Spinal cord (tissue), 10 donors: ENCODE results near the gene MRPS15. TPM values are rescaled to one million over a fixed set of nuclear protein-coding genes. Genes with fewer than 3 reads are reported as not detected.
A peak's percentile ranks its signal among the peaks of the same experiment; 100 is the strongest.

Experiments used
- DNase-seq, 6 donors: peaks; one replicate each; pipeline versions ENCODE4 v3.0.0 to v3.0.0-alpha.2; 2013 to 2015; ENCODE audit warnings: low spot score in 6 of 6, low read depth in 4 of 6
- H3K27ac ChIP-seq: one replicate; pipeline ENCODE4 v1.5.1; 2013; ENCODE audit warnings: low read depth, low read length, control low read depth
- H3K27me3 ChIP-seq: one replicate; pipeline ENCODE4 v1.6.1; 2013; ENCODE audit warnings: low read length; ENCODE audit not compliant: control insufficient read depth, insufficient read depth
- H3K36me3 ChIP-seq: one replicate; pipeline ENCODE4 v1.6.1; 2013; ENCODE audit warnings: low read length; ENCODE audit not compliant: control insufficient read depth, insufficient read depth
- H3K4me1 ChIP-seq: one replicate; pipeline ENCODE4 v1.6.1; 2013; ENCODE audit warnings: low read length; ENCODE audit not compliant: control insufficient read depth, insufficient read depth
- H3K4me3 ChIP-seq: one replicate; pipeline ENCODE4 v1.5.1; 2013; ENCODE audit warnings: low read depth, low read length, control low read depth
- H3K9me3 ChIP-seq: one replicate; pipeline ENCODE4 v1.6.1; 2013; ENCODE audit warnings: low read length; ENCODE audit not compliant: control insufficient read depth, insufficient read depth
- WGBS: methylation state at CpG from one replicate; pipeline ENCODE4 v1.1.5; 2013; ENCODE audit warnings: missing lambda C conversion rate; ENCODE audit not compliant: insufficient coverage; 5-methylcytosine and 5-hydroxymethylcytosine counted together
- polyA plus RNA-seq, 2 donors: library from polyadenylated mRNA; unstranded; fragments of 120-200 nt; gene quantifications; one replicate each; pipeline ENCODE4 v1.2.1, GENCODE V29; 2013; ENCODE audit not compliant: insufficient read length in 2 of 2
- total RNA-seq, 2 donors: library from RNA; depleted of rRNA in 1 of 2; stranded (reverse); fragments of 120-200 nt in 1 of 2; fragments of >200 nt in 1 of 2; gene quantifications; one replicate each; pipeline versions ENCODE4 v1.2.3 to v1.2.4, GENCODE V29; 2013 to 2014
- donor health status: healthy.

The MRPS15 gene
- total and polyA plus RNA-seq, 4 donors, result 24.7 to 59.7 (median 52.5) TPM

GRCh38 chr1:36465731-36466369, 1.7 kb upstream of the MRPS15 start:
- no peak overlapping the region for H3K27ac ChIP-seq
- no CpG with 5 or more reads among the region's 4 CpGs for WGBS
- DNase-seq, result no peak

GRCh38 chr1:36464605-36465393, 615 bp upstream of the MRPS15 start:
- 5% methylated on average over 5 of the region's 13 CpGs for WGBS
- DNase-seq, result no peak
- peaks cover 8% of the 10 kb centered on the region for H3K4me1 ChIP-seq
- peak overlapping the region; percentile 96 for H3K4me3 ChIP-seq
- H3K27ac ChIP-seq, result peak overlapping the region; percentile 94
- no peaks in the 10 kb centered on the region for H3K9me3 ChIP-seq
- H3K27me3 ChIP-seq, result no peaks in the 10 kb centered on the region
- H3K36me3 ChIP-seq, result peaks cover 16% of the 10 kb centered on the region

More at GRCh38 chr1:36465731-36466369, 1.7 kb upstream of the MRPS15 start:
- H3K27me3 ChIP-seq, result no peaks in the 10 kb centered on the region
- H3K36me3 ChIP-seq, result peaks cover 6% of the 10 kb centered on the region
- no peaks in the 10 kb centered on the region for H3K9me3 ChIP-seq
- H3K4me3 ChIP-seq, result no peak overlapping the region
- peaks cover 8% of the 10 kb centered on the region for H3K4me1 ChIP-seq

GRCh38 chr1:36463463-36463802, 751 bp downstream of the MRPS15 start:
- peaks cover 27% of the 10 kb centered on the region for H3K36me3 ChIP-seq
- WGBS, result 10% methylated on average over 5 of the region's 6 CpGs
- H3K4me3 ChIP-seq, result peak overlapping the region; percentile 96
- H3K9me3 ChIP-seq, result no peaks in the 10 kb centered on the region
- H3K27me3 ChIP-seq, result no peaks in the 10 kb centered on the region
- DNase-seq, result no peak
- peaks cover 8% of the 10 kb centered on the region for H3K4me1 ChIP-seq
- no peak overlapping the region for H3K27ac ChIP-seq

- Histone ChIP-seq H3K27me3 (no peaks in the 10 kb centered on the region), H3K9me3 (no peaks in the 10 kb centered on the region), H3K36me3 (peaks cover 51% of the 10 kb centered on the region), H3K4me3 (no peak overlapping the region), H3K4me1 (peaks cover 8% of the 10 kb centered on the region), H3K27ac (no peak overlapping the region)
- WGBS, result 94% methylated on average over 2 of the region's 3 CpGs
- DNase-seq, result no peak
Measured at GRCh38 chr1:36458910-36459309, 5.3 kb downstream of the MRPS15 start.

GRCh38 chr1:36457691-36458090, 6.5 kb downstream of the MRPS15 start:
- Histone ChIP-seq H3K4me1 (no peaks in the 10 kb centered on the region), H3K36me3 (peaks cover 51% of the 10 kb centered on the region), H3K27me3 (no peaks in the 10 kb centered on the region), H3K4me3 (no peak overlapping the region), H3K27ac (no peak overlapping the region), H3K9me3 (no peaks in the 10 kb centered on the region)
- DNase-seq, result no peak
- WGBS, result 61% methylated on average over 2 of the region's 5 CpGs

- H3K36me3 ChIP-seq, result peaks cover 51% of the 10 kb centered on the region
- H3K4me3 ChIP-seq, result no peak overlapping the region
- H3K9me3 ChIP-seq, result no peaks in the 10 kb centered on the region
- H3K27ac ChIP-seq, result no peak overlapping the region
- no peaks in the 10 kb centered on the region for H3K4me1 ChIP-seq
- no peak for DNase-seq
- no peaks in the 10 kb centered on the region for H3K27me3 ChIP-seq
Measured at GRCh38 chr1:36456391-36456928, 7.7 kb downstream of the MRPS15 start.

- no CpG with 5 or more reads among the region's 1 CpG for WGBS
- H3K27me3 ChIP-seq, result no peaks in the 10 kb centered on the region
- no peaks in the 10 kb centered on the region for H3K9me3 ChIP-seq
- no peak overlapping the region for H3K4me3 ChIP-seq
- DNase-seq, result no peak
- H3K27ac ChIP-seq, result no peak overlapping the region
- peaks cover 41% of the 10 kb centered on the region for H3K36me3 ChIP-seq
- peaks cover 7% of the 10 kb centered on the region for H3K4me1 ChIP-seq
Measured at GRCh38 chr1:36455386-36455785, 8.8 kb downstream of the MRPS15 start.

- no peak overlapping the region for H3K27ac ChIP-seq
- 96% methylated on average over 3 of the region's 6 CpGs for WGBS
- no peak for DNase-seq
Measured at GRCh38 chr1:36453600-36454388, 10.4 kb downstream of the MRPS15 start.

GRCh38 chr1:36453051-36453450, 11.1 kb downstream of the MRPS15 start:
- Histone ChIP-seq H3K36me3 (peaks cover 21% of the 10 kb centered on the region), H3K27me3 (no peaks in the 10 kb centered on the region), H3K9me3 (no peaks in the 10 kb centered on the region), H3K4me3 (no peak overlapping the region), H3K27ac (no peak overlapping the region), H3K4me1 (peaks cover 13% of the 10 kb centered on the region)
- DNase-seq, result no peak
- WGBS, result 86% methylated on average over 1 of the region's 3 CpGs

More at GRCh38 chr1:36453600-36454388, 10.4 kb downstream of the MRPS15 start:
- H3K36me3 ChIP-seq, result peaks cover 26% of the 10 kb centered on the region
- peaks cover 13% of the 10 kb centered on the region for H3K4me1 ChIP-seq
- no peak overlapping the region for H3K4me3 ChIP-seq
- no peaks in the 10 kb centered on the region for H3K27me3 ChIP-seq
- no peaks in the 10 kb centered on the region for H3K9me3 ChIP-seq
